Uterus (tissue), 2 donors: ENCODE results near the gene ARFGEF2.

ENCODE experiments used
- POLR2A ChIP-seq, 2 donors: fragments of 450-650 bp; IDR thresholded peaks; one replicate each; pipeline ENCODE4 v1.6.1; 2016; ENCODE audit warnings: antibody characterized with exemption in 2 of 2, mild to moderate bottlenecking in 1 of 2, moderate library complexity in 1 of 2
- TF ChIP-seq, protein P1 (sequence below), 4 experiments: fragments of 200-600 bp in 2 of 4; fragments of 450-650 bp in 2 of 4; sonication (generic) in 2 of 4; IDR thresholded peaks; one replicate each; pipeline ENCODE4 v1.5.1; 2016 to 2019; ENCODE audit warnings: antibody characterized with exemption in 4 of 4, mild to moderate bottlenecking in 2 of 4, moderate library complexity in 1 of 4

DNA sequence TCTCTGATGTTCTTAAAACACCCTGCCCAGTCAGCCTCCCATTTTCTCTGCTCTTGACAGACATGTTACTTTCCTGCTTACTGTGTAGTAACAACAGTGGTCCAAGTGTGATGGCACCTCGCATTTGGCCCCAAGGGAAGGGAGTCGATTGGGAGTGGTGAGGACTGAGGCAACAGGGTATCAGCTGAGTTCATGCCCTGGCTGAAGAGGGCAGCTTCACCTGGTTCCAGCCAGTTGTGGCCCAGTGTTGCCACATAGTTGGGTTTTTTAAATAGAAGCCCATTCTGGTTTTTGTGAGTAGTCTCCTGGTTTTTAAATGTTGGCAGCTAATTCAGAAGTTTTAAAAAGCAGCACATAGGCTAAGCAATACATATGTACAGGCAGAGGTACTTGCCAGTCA, 37.2 kb downstream of the ARFGEF2 start:
- TF ChIP-seq, protein P1, sequence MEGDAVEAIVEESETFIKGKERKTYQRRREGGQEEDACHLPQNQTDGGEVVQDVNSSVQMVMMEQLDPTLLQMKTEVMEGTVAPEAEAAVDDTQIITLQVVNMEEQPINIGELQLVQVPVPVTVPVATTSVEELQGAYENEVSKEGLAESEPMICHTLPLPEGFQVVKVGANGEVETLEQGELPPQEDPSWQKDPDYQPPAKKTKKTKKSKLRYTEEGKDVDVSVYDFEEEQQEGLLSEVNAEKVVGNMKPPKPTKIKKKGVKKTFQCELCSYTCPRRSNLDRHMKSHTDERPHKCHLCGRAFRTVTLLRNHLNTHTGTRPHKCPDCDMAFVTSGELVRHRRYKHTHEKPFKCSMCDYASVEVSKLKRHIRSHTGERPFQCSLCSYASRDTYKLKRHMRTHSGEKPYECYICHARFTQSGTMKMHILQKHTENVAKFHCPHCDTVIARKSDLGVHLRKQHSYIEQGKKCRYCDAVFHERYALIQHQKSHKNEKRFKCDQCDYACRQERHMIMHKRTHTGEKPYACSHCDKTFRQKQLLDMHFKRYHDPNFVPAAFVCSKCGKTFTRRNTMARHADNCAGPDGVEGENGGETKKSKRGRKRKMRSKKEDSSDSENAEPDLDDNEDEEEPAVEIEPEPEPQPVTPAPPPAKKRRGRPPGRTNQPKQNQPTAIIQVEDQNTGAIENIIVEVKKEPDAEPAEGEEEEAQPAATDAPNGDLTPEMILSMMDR (IDR thresholded peaks at IDR 0.05) = no peak
- TF ChIP-seq POLR2A (IDR thresholded peaks at IDR 0.05) = no peak
